Measurements from ENCODE around the gene CCDC107. TPM values are rescaled to one million over a fixed set of nuclear protein-coding genes. Genes with fewer than 3 reads are reported as not detected.
"Not testable (repeated sequence)": the region's sequence is repeated elsewhere in the genome, so short reads cannot be mapped to it uniquely, and the experiment has no call there.

The CCDC107 gene
- total RNA-seq, 1 experiment from 2014 or later: 16.4 TPM

- H3K36me3 ChIP-seq (ENCODE audit: insufficient read depth, low read length, poor library complexity, severe bottlenecking): no peaks in the 10 kb centered on the region
- intact Hi-C loops (cut with micrococcal nuclease; ENCODE audit: unreplicated experiment): no loop called here
- ChIA-PET POLR2A (ENCODE audit: low non-redundant PET) (no interaction called here), CTCF (no interaction called here)
- H3K4me1 ChIP-seq (ENCODE audit: insufficient read depth, low read length, poor library complexity, severe bottlenecking): no peaks in the 10 kb centered on the region
- BruUV-seq (replicated peaks): no TSS peak
- no peak for DNase-seq (ENCODE audit: low spot score)
- TF ChIP-seq CTCF (conservative IDR thresholded peaks at IDR 0.05; ENCODE audit: low read depth, low read length) (no peak), EZH2 (IDR thresholded peaks at IDR 0.05; ENCODE audit: borderline replicate concordance, low read depth, low read length, poor library complexity, severe bottlenecking) (no peak)
- no peak overlapping the region for H3K27ac ChIP-seq (ENCODE audit: low read depth, low read length, poor library complexity, severe bottlenecking)
- H3K27me3 ChIP-seq (replicated peaks; ENCODE audit: insufficient read depth, low read depth, low read length, poor library complexity): no peaks in the 10 kb centered on the region
- H3K4me3 ChIP-seq (ENCODE audit: low read depth, low read length, poor library complexity, severe bottlenecking): no peak overlapping the region
- no peaks in the 10 kb centered on the region for H3K9me3 ChIP-seq (ENCODE audit: low read depth, low read length, poor library complexity, severe bottlenecking)
These were observed 18.5 kb upstream of the CCDC107 start for GRCh38 chr9:35639631-35640030.

GRCh38 chr9:35640431-35640830, 17.7 kb upstream of the CCDC107 start:
- CTCF ChIA-PET; DNase-seq (ENCODE audit: low spot score); H3K36me3 ChIP-seq (ENCODE audit: insufficient read depth, low read length, poor library complexity, severe bottlenecking); intact Hi-C loops (cut with micrococcal nuclease; ENCODE audit: unreplicated experiment); H3K27me3 ChIP-seq (replicated peaks; ENCODE audit: insufficient read depth, low read depth, low read length, poor library complexity); H3K4me3 ChIP-seq (ENCODE audit: low read depth, low read length, poor library complexity, severe bottlenecking); POLR2A ChIA-PET (ENCODE audit: low non-redundant PET); BruUV-seq (replicated peaks); H3K27ac ChIP-seq (ENCODE audit: low read depth, low read length, poor library complexity, severe bottlenecking); H3K9me3 ChIP-seq (ENCODE audit: low read depth, low read length, poor library complexity, severe bottlenecking); H3K4me1 ChIP-seq (ENCODE audit: insufficient read depth, low read length, poor library complexity, severe bottlenecking): not testable (repeated sequence)

- H3K27me3 ChIP-seq (replicated peaks; ENCODE audit: insufficient read depth, low read depth, low read length, poor library complexity); CTCF ChIA-PET; DNase-seq (ENCODE audit: low spot score); H3K4me1 ChIP-seq (ENCODE audit: insufficient read depth, low read length, poor library complexity, severe bottlenecking); H3K9me3 ChIP-seq (ENCODE audit: low read depth, low read length, poor library complexity, severe bottlenecking); H3K4me3 ChIP-seq (ENCODE audit: low read depth, low read length, poor library complexity, severe bottlenecking); H3K27ac ChIP-seq (ENCODE audit: low read depth, low read length, poor library complexity, severe bottlenecking); intact Hi-C loops (cut with micrococcal nuclease; ENCODE audit: unreplicated experiment); H3K36me3 ChIP-seq (ENCODE audit: insufficient read depth, low read length, poor library complexity, severe bottlenecking); POLR2A ChIA-PET (ENCODE audit: low non-redundant PET); BruUV-seq (replicated peaks): not testable (repeated sequence)
These were observed 16.6 kb upstream of the CCDC107 start for GRCh38 chr9:35641478-35641877.

GRCh38 chr9:35643046-35643445, 15.0 kb upstream of the CCDC107 start:
- Histone ChIP-seq H3K9me3 (ENCODE audit: low read depth, low read length, poor library complexity, severe bottlenecking) (no peaks in the 10 kb centered on the region), H3K27me3 (replicated peaks; ENCODE audit: insufficient read depth, low read depth, low read length, poor library complexity) (no peaks in the 10 kb centered on the region), H3K4me1 (ENCODE audit: insufficient read depth, low read length, poor library complexity, severe bottlenecking) (peaks cover 4% of the 10 kb centered on the region), H3K4me3 (ENCODE audit: low read depth, low read length, poor library complexity, severe bottlenecking) (no peak overlapping the region), H3K27ac (ENCODE audit: low read depth, low read length, poor library complexity, severe bottlenecking) (no peak overlapping the region), H3K36me3 (ENCODE audit: insufficient read depth, low read length, poor library complexity, severe bottlenecking) (no peaks in the 10 kb centered on the region)
- no peak for TF ChIP-seq EZH2 (IDR thresholded peaks at IDR 0.05; ENCODE audit: borderline replicate concordance, low read depth, low read length, poor library complexity, severe bottlenecking)
- no peak for TF ChIP-seq CTCF (conservative IDR thresholded peaks at IDR 0.05; ENCODE audit: low read depth, low read length)
- no peak for DNase-seq (ENCODE audit: low spot score)
- ChIA-PET POLR2A (ENCODE audit: low non-redundant PET) (no interaction called here), CTCF (no interaction called here)
- intact Hi-C loops (cut with micrococcal nuclease; ENCODE audit: unreplicated experiment): no loop called here
- BruUV-seq (replicated peaks): no TSS peak

- not testable (repeated sequence) for H3K9me3 ChIP-seq (ENCODE audit: low read depth, low read length, poor library complexity, severe bottlenecking); H3K27ac ChIP-seq (ENCODE audit: low read depth, low read length, poor library complexity, severe bottlenecking); BruUV-seq (replicated peaks); H3K27me3 ChIP-seq (replicated peaks; ENCODE audit: insufficient read depth, low read depth, low read length, poor library complexity); DNase-seq (ENCODE audit: low spot score); H3K36me3 ChIP-seq (ENCODE audit: insufficient read depth, low read length, poor library complexity, severe bottlenecking); H3K4me1 ChIP-seq (ENCODE audit: insufficient read depth, low read length, poor library complexity, severe bottlenecking)
- CTCF ChIA-PET: interaction anchor here (0.6 to 1.2 kb wide), 4 partner anchors 35 to 180 kb away, joined by 3 to 5 read pairs (median 4); partner anchors contain the start of gene CREB3
- peak overlapping the region; percentile 52 for H3K4me3 ChIP-seq (ENCODE audit: low read depth, low read length, poor library complexity, severe bottlenecking)
- POLR2A ChIA-PET (ENCODE audit: low non-redundant PET): interaction anchor here (0.6 kb wide), 1 partner anchor 12 kb away, joined by 5 read pairs; the partner anchor contains the start of genes CCDC107 and RMRP
- intact Hi-C loops (cut with micrococcal nuclease; ENCODE audit: unreplicated experiment): loop anchor here (1.0 to 5.0 kb wide), 2 partner anchors 13 to 43 kb away; partner anchors contain the start of genes CCDC107 and RMRP
These were observed 12.4 kb upstream of the CCDC107 start for GRCh38 chr9:35645736-35646135.
